Caco-2 (cell line): Measurements from ENCODE around the gene SLC27A3. TPM values are rescaled to one million over a fixed set of nuclear protein-coding genes. Genes with fewer than 3 reads are reported as not detected.

ENCODE experiments used
- BruUV-seq: library from RNA; stranded (reverse); fragments of 400-500 nt; replicated peaks from 2 replicates; lab custom pipeline; 2021; lab: Mats Ljungman, UMichigan
- CTCF ChIA-PET: fragments of 300-600 bp; sonication (Branson Sonifier 250); formaldehyde crosslinking; loops from one replicate; lab custom pipeline; 2022; ENCODE audit warnings: antibody characterized with exemption; lab: Charles Lee
- POLR2A ChIA-PET: fragments of 300-600 bp; sonication (Branson Sonifier 250); formaldehyde crosslinking; loops from one replicate; lab custom pipeline; 2022; ENCODE audit warnings: antibody characterized with exemption; lab: Charles Lee
- DNase-seq, 2 experiments: peaks; one replicate each; pipeline versions ENCODE4 v3.0.0 to v3.0.0-alpha.2; 2020 to 2022
- H3K27me3 ChIP-seq: replicated peaks from 2 replicates; pipeline ENCODE4 v1.6.0; 2011; ENCODE audit warnings: low read length; ENCODE audit not compliant: control insufficient read depth, insufficient read depth
- H3K36me3 ChIP-seq: 2 replicates; pipeline ENCODE4 v1.5.1; 2011; ENCODE audit warnings: low read length; ENCODE audit not compliant: control insufficient read depth, insufficient read depth
- H3K4me1 ChIP-seq: fragments of 250-450 bp; sonication (Bioruptor Pico); 2 replicates; pipeline ENCODE4 v1.5.1; 2020; ENCODE audit warnings: mild to moderate bottlenecking
- H3K4me3 ChIP-seq: 2 replicates; pipeline ENCODE4 v1.5.1; 2011; ENCODE audit warnings: low read depth, mild to moderate bottlenecking, control low read depth, low read length
- H3K9me3 ChIP-seq: fragments of 250-450 bp; sonication (Bioruptor Pico); 2 replicates; pipeline ENCODE4 v1.5.1; 2020; ENCODE audit warnings: mild to moderate bottlenecking, moderate library complexity
- H3K27ac Mint-ChIP-seq: one replicate; pipeline ENCODE4 v1.8.0; 2022; ENCODE audit warnings: mixed read lengths; ENCODE audit not compliant: unreplicated experiment
- H3K27me3 Mint-ChIP-seq: one replicate; pipeline ENCODE4 v1.8.0; 2022; ENCODE audit warnings: mixed read lengths; ENCODE audit not compliant: insufficient read depth, unreplicated experiment
- H3K36me3 Mint-ChIP-seq: one replicate; pipeline ENCODE4 v1.8.0; 2022; ENCODE audit warnings: mild to moderate bottlenecking, mixed read lengths; ENCODE audit not compliant: insufficient read depth, unreplicated experiment
- H3K4me1 Mint-ChIP-seq: one replicate; pipeline ENCODE4 v1.8.0; 2022; ENCODE audit warnings: low read depth, mixed read lengths; ENCODE audit not compliant: unreplicated experiment
- H3K4me3 Mint-ChIP-seq: one replicate; pipeline ENCODE4 v1.8.0; 2022; ENCODE audit warnings: mild to moderate bottlenecking, moderate library complexity, mixed read lengths; ENCODE audit not compliant: unreplicated experiment
- H3K9me3 Mint-ChIP-seq: one replicate; pipeline ENCODE4 v1.8.0; 2022; ENCODE audit warnings: mixed read lengths; ENCODE audit not compliant: unreplicated experiment
- intact Hi-C: fragments of 100-400 bp; cut with micrococcal nuclease; formaldehyde crosslinking; loops from one replicate; pipeline ENCODE4 v1.10.0; 2022; ENCODE audit not compliant: unreplicated experiment
- total RNA-seq: library from RNA; stranded (reverse); gene quantifications from 2 replicates; pipeline ENCODE4 v1.2.3, GENCODE V29; 2022
- TF ChIP-seq, protein P1 (sequence below), 2 experiments: fragments of 200-600 bp in 1 of 2; IDR thresholded peaks; 1 replicate in 1 of 2; 2 replicates in 1 of 2; pipeline versions ENCODE4 v1.5.1 to v1.8.0; 2011 to 2022; ENCODE audit warnings: antibody characterized with exemption in 1 of 2, control low read depth in 1 of 2, inconsistent platforms in 1 of 2, low read depth in 1 of 2, low read length in 1 of 2, mild to moderate bottlenecking in 1 of 2, moderate library complexity in 1 of 2; ENCODE audit not compliant: insufficient read depth in 1 of 2, severe bottlenecking in 1 of 2, unreplicated experiment in 1 of 2

SLC27A3 gene
- total RNA-seq, 1 experiment from 2014 or later: 22.8 TPM

GRCh38 chr1:153771261-153771660 lies 3.9 kb upstream of the SLC27A3 start:
- Mint-ChIP-seq H3K9me3 (no peaks in the 10 kb centered on the region), H3K4me3 (no peak overlapping the region), H3K27ac (no peak overlapping the region), H3K4me1 (peaks cover 32% of the 10 kb centered on the region), H3K36me3 (peaks cover 51% of the 10 kb centered on the region), H3K27me3 (no peaks in the 10 kb centered on the region)
- BruUV-seq: no TSS peak
- Histone ChIP-seq H3K36me3 (peaks cover 4% of the 10 kb centered on the region), H3K27me3 (no peaks in the 10 kb centered on the region), H3K4me1 (peaks cover 26% of the 10 kb centered on the region), H3K9me3 (no peaks in the 10 kb centered on the region), H3K4me3 (no peak overlapping the region)
- DNase-seq: no peak
- POLR2A ChIA-PET: interaction anchor here (0.6 kb wide), 1 partner anchor 558 kb away, joined by 3 read pairs; no protein-coding TSS in a partner anchor
- intact Hi-C loops: loop anchor here (10.0 kb wide), 1 partner anchor 256 kb away; no protein-coding TSS in a partner anchor
- CTCF ChIA-PET: no interaction called here
- TF ChIP-seq, protein P1, sequence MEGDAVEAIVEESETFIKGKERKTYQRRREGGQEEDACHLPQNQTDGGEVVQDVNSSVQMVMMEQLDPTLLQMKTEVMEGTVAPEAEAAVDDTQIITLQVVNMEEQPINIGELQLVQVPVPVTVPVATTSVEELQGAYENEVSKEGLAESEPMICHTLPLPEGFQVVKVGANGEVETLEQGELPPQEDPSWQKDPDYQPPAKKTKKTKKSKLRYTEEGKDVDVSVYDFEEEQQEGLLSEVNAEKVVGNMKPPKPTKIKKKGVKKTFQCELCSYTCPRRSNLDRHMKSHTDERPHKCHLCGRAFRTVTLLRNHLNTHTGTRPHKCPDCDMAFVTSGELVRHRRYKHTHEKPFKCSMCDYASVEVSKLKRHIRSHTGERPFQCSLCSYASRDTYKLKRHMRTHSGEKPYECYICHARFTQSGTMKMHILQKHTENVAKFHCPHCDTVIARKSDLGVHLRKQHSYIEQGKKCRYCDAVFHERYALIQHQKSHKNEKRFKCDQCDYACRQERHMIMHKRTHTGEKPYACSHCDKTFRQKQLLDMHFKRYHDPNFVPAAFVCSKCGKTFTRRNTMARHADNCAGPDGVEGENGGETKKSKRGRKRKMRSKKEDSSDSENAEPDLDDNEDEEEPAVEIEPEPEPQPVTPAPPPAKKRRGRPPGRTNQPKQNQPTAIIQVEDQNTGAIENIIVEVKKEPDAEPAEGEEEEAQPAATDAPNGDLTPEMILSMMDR (IDR thresholded peaks at IDR 0.05; ENCODE audit: insufficient read depth in 1 of 2, low read depth in 1 of 2, low read length in 1 of 2, severe bottlenecking in 1 of 2, unreplicated experiment in 1 of 2): no peak

GRCh38 chr1:153771841-153772593 lies 3.2 kb upstream of the SLC27A3 start:
- no peaks in the 10 kb centered on the region for H3K9me3 Mint-ChIP-seq
- BruUV-seq: no TSS peak
- Histone ChIP-seq H3K36me3 (peaks cover 4% of the 10 kb centered on the region), H3K4me3 (no peak overlapping the region), H3K9me3 (no peaks in the 10 kb centered on the region), H3K27me3 (no peaks in the 10 kb centered on the region), H3K4me1 (peaks cover 30% of the 10 kb centered on the region)
- H3K27ac Mint-ChIP-seq: no peak overlapping the region
- POLR2A ChIA-PET: no interaction called here
- peaks cover 30% of the 10 kb centered on the region for H3K4me1 Mint-ChIP-seq
- peaks cover 45% of the 10 kb centered on the region for H3K36me3 Mint-ChIP-seq
- TF ChIP-seq, protein P1 (IDR thresholded peaks at IDR 0.05; ENCODE audit: insufficient read depth in 1 of 2, low read depth in 1 of 2, low read length in 1 of 2, severe bottlenecking in 1 of 2, unreplicated experiment in 1 of 2): peak; percentile 62 to 68
- DNase-seq: peak in 1 of 2 experiments; percentile 67
- CTCF ChIA-PET: interaction anchor here (0.6 kb wide), 1 partner anchor 44 kb away, joined by 3 read pairs; the partner anchor contains the start of gene INTS3
- no peaks in the 10 kb centered on the region for H3K27me3 Mint-ChIP-seq
- H3K4me3 Mint-ChIP-seq: no peak overlapping the region
- intact Hi-C loops: loop anchor here (10.0 kb wide), 1 partner anchor 257 kb away; no protein-coding TSS in a partner anchor

DNA sequence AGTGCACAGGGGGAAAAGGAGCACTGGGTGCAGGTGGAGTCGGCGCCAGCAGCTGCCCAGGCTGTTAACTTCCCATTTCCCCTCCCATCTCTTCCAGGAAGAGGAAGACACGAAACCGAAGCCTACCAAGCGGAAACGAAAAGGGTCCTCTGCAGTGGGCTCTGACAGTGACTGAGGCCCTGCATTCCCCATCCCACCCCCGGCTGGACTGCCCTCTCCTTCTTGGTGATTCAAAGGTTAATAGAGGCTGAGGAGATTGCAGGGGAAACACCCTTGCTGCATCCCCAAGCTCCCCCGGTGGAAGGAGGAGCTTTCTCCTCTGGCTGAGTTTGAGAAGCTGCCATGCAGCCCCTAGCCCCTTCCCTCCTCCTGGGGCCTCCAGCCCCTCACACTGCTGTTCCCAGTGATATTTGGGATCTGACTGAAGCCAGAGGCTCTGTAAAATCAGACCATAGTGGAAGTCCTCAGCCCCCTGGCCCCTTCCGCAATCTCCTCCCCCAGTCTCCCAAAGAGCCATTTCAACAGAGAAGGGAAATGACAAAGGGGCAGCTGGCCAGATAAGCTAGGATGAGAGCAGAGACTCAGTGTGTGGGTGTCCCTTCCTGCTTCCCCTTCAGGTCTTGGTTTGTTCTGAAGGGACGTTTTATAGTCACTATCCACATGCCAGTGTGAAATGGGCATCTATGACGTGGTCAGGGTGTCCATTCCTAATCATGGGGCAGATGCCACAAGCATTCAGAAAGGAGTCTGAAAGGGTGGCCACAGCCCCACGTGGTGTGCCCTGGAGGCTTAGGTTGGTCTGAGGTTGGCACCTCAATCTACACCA lies 1.9 kb upstream of the SLC27A3 start:
- Mint-ChIP-seq H3K9me3 (no peaks in the 10 kb centered on the region), H3K27ac (no peak overlapping the region), H3K4me3 (no peak overlapping the region), H3K36me3 (peaks cover 33% of the 10 kb centered on the region), H3K27me3 (no peaks in the 10 kb centered on the region), H3K4me1 (peaks cover 19% of the 10 kb centered on the region)
- POLR2A ChIA-PET: no interaction called here
- Histone ChIP-seq H3K36me3 (peaks cover 4% of the 10 kb centered on the region), H3K9me3 (no peaks in the 10 kb centered on the region), H3K4me1 (peaks cover 24% of the 10 kb centered on the region), H3K27me3 (no peaks in the 10 kb centered on the region), H3K4me3 (no peak overlapping the region)
- TSS peak; percentile 51 for BruUV-seq
- CTCF ChIA-PET: no interaction called here
- TF ChIP-seq, protein P1 (IDR thresholded peaks at IDR 0.05; ENCODE audit: insufficient read depth in 1 of 2, low read depth in 1 of 2, low read length in 1 of 2, severe bottlenecking in 1 of 2, unreplicated experiment in 1 of 2): no peak
- intact Hi-C loops: loop anchor here (10.0 kb wide), 1 partner anchor 259 kb away; no protein-coding TSS in a partner anchor
- DNase-seq: no peak
